Measurements from ENCODE around the gene TMEM42.
"Not testable (repeated sequence)": the region's sequence is repeated elsewhere in the genome, so short reads cannot be mapped to it uniquely, and the experiment has no call there.

Gene TMEM42

GRCh38 chr3:44842376-44842775, 19.3 kb upstream of the TMEM42 start:
- Histone ChIP-seq H3K27me3 (ENCODE audit: insufficient read depth, poor library complexity, severe bottlenecking) (no peaks in the 10 kb centered on the region), H3K4me3 (replicated peaks; ENCODE audit: insufficient read depth, low read length) (no peak overlapping the region), H3K27ac (replicated peaks) (no peak overlapping the region)
- TF ChIP-seq REST (IDR thresholded peaks at IDR 0.05; ENCODE audit: insufficient replicate concordance, low read depth) (no peak), POLR2AphosphoS5 (IDR thresholded peaks at IDR 0.05; ENCODE audit: low read depth) (no peak), CTCF (IDR thresholded peaks at IDR 0.05; ENCODE audit: insufficient read depth, low read length) (no peak), GABPA (IDR thresholded peaks at IDR 0.05; ENCODE audit: low read depth) (no peak), SPI1 (IDR thresholded peaks at IDR 0.05; ENCODE audit: borderline replicate concordance, low read depth) (no peak)
- DNase-seq (ENCODE audit: low read depth in 1 of 2, low spot score in 1 of 2), result no peak

GRCh38 chr3:44845528-44846520, 15.9 kb upstream of the TMEM42 start:
- Histone ChIP-seq H3K27me3 (ENCODE audit: insufficient read depth, poor library complexity, severe bottlenecking) (no peaks in the 10 kb centered on the region), H3K4me3 (replicated peaks; ENCODE audit: insufficient read depth, low read length) (no peak overlapping the region), H3K27ac (replicated peaks) (no peak overlapping the region)
- DNase-seq (ENCODE audit: low read depth in 1 of 2, low spot score in 1 of 2), result no peak
- TF ChIP-seq GABPA (IDR thresholded peaks at IDR 0.05; ENCODE audit: low read depth) (no peak), CTCF (IDR thresholded peaks at IDR 0.05; ENCODE audit: insufficient read depth, low read length) (no peak), SPI1 (IDR thresholded peaks at IDR 0.05; ENCODE audit: borderline replicate concordance, low read depth) (no peak), REST (IDR thresholded peaks at IDR 0.05; ENCODE audit: insufficient replicate concordance, low read depth) (no peak)

GRCh38 chr3:44848634-44849033, 13.1 kb upstream of the TMEM42 start:
- no peak for DNase-seq (ENCODE audit: low read depth in 1 of 2, low spot score in 1 of 2)
- no peak overlapping the region for H3K27ac ChIP-seq (replicated peaks)
- H3K27me3 ChIP-seq (ENCODE audit: insufficient read depth, poor library complexity, severe bottlenecking), result no peaks in the 10 kb centered on the region
- TF ChIP-seq POLR2AphosphoS5 (IDR thresholded peaks at IDR 0.05; ENCODE audit: low read depth) (no peak), CTCF (IDR thresholded peaks at IDR 0.05; ENCODE audit: insufficient read depth, low read length) (no peak), SPI1 (IDR thresholded peaks at IDR 0.05; ENCODE audit: borderline replicate concordance, low read depth) (no peak), REST (IDR thresholded peaks at IDR 0.05; ENCODE audit: insufficient replicate concordance, low read depth) (no peak), GABPA (IDR thresholded peaks at IDR 0.05; ENCODE audit: low read depth) (no peak)
- no peak overlapping the region for H3K4me3 ChIP-seq (replicated peaks; ENCODE audit: insufficient read depth, low read length)

GRCh38 chr3:44856663-44857062, 5.0 kb upstream of the TMEM42 start:
- H3K4me3 ChIP-seq (replicated peaks; ENCODE audit: insufficient read depth, low read length); H3K27ac ChIP-seq (replicated peaks); H3K27me3 ChIP-seq (ENCODE audit: insufficient read depth, poor library complexity, severe bottlenecking); DNase-seq (ENCODE audit: low read depth in 1 of 2, low spot score in 1 of 2): not testable (repeated sequence)

All from HL-60 (cell line).